ENCODE data around the gene RPL13A. TPM values are rescaled to one million over a fixed set of nuclear protein-coding genes. Genes with fewer than 3 reads are reported as not detected.
A peak's percentile ranks its signal among the peaks of the same experiment; 100 is the strongest.

RPL13A gene
- total and polyA plus RNA-seq, 12 donors: 1,750 to 3,504 (median 2,569) TPM

GRCh38 chr19:49445997-49446396 lies 41.4 kb upstream of the RPL13A start:
- peaks cover 0 to 15% of the 10 kb centered on the region in 2 donors for H3K36me3 ChIP-seq (replicated peaks in 1 of 2)
- 54 to 83% (median 63%) methylated on average over 3 of the region's 3 CpGs for WGBS, 4 donors
- intact Hi-C loops (cut with DNase I): loop anchor here in 1 of 2 donors (5.0 kb wide), 1 partner anchor 54 kb away; no protein-coding TSS in a partner anchor
- DNase-seq: no peak
- no peaks in the 10 kb centered on the region for H3K27me3 ChIP-seq
- H3K4me3 ChIP-seq: no peak overlapping the region
- peaks cover 0 to 9% of the 10 kb centered on the region in 2 donors for H3K4me1 ChIP-seq (replicated peaks in 1 of 2)
- no peaks in the 10 kb centered on the region for H3K9me3 ChIP-seq (replicated peaks in 1 of 3)
- no peak overlapping the region for H3K27ac ChIP-seq
- TF ChIP-seq POLR2A (IDR thresholded peaks at IDR 0.05) (no peak), CTCF (IDR thresholded peaks at IDR 0.05) (no peak)

GRCh38 chr19:49447485-49448431 lies 39.6 kb upstream of the RPL13A start:
- peaks cover 0 to 9% of the 10 kb centered on the region in 2 donors for H3K4me1 ChIP-seq (replicated peaks in 1 of 2)
- peak in 1 of 7 donors; percentile 25 for DNase-seq

GRCh38 chr19:49448432-49448786 lies 39.0 kb upstream of the RPL13A start:
- no peak for DNase-seq
- intact Hi-C loops (cut with DNase I): loop anchor here in 1 of 2 donors (5.0 kb wide), 1 partner anchor 56 kb away; no protein-coding TSS in a partner anchor
- H3K4me3 ChIP-seq: no peak overlapping the region
- TF ChIP-seq CTCF (IDR thresholded peaks at IDR 0.05) (no peak), POLR2A (IDR thresholded peaks at IDR 0.05) (no peak)
- no peaks in the 10 kb centered on the region for H3K27me3 ChIP-seq
- H3K36me3 ChIP-seq (replicated peaks in 1 of 2): peaks cover 0 to 15% of the 10 kb centered on the region in 2 donors
- H3K27ac ChIP-seq: no peak overlapping the region
- H3K4me1 ChIP-seq (replicated peaks in 1 of 2): peaks cover 0 to 9% of the 10 kb centered on the region in 2 donors
- 84 to 95% (median 91%) methylated on average over 6 of the region's 6 CpGs for WGBS, 4 donors
- H3K9me3 ChIP-seq (replicated peaks in 1 of 3): no peaks in the 10 kb centered on the region

More at GRCh38 chr19:49447485-49448431, 39.6 kb upstream of the RPL13A start:
- no peak for TF ChIP-seq POLR2A (IDR thresholded peaks at IDR 0.05)
- no peak for TF ChIP-seq CTCF (IDR thresholded peaks at IDR 0.05)
- Histone ChIP-seq H3K36me3 (replicated peaks in 1 of 2) (peaks cover 0 to 15% of the 10 kb centered on the region in 2 donors), H3K9me3 (replicated peaks in 1 of 3) (no peaks in the 10 kb centered on the region), H3K27me3 (no peaks in the 10 kb centered on the region), H3K4me3 (no peak overlapping the region), H3K27ac (no peak overlapping the region)
- intact Hi-C loops (cut with DNase I): loop anchor here in 1 of 2 donors (5.0 kb wide), 1 partner anchor 55 kb away; no protein-coding TSS in a partner anchor
- WGBS, 4 donors: 71 to 84% (median 79%) methylated on average over 25 to 32 of the region's 32 CpGs

- Histone ChIP-seq H3K27me3 (no peaks in the 10 kb centered on the region), H3K27ac (no peak overlapping the region), H3K9me3 (replicated peaks in 1 of 3) (no peaks in the 10 kb centered on the region), H3K4me3 (peak overlapping the region in 1 of 4 donors; percentile 93), H3K4me1 (replicated peaks in 1 of 2) (peaks cover 3 to 19% of the 10 kb centered on the region in 2 donors), H3K36me3 (replicated peaks in 1 of 2) (peaks cover 0 to 15% of the 10 kb centered on the region in 2 donors)
- intact Hi-C loops (cut with DNase I): no loop called here
- WGBS, 4 donors: 82 to 88% (median 84%) methylated on average over 7 of the region's 7 CpGs
- DNase-seq: no peak
- no peak for TF ChIP-seq CTCF (IDR thresholded peaks at IDR 0.05)
- no peak for TF ChIP-seq POLR2A (IDR thresholded peaks at IDR 0.05)
Measured at GRCh38 chr19:49450405-49450804, 37.0 kb upstream of the RPL13A start.
